A549 treated with ZK216348 at 1 μM for 4 hours (cell line): ENCODE results near the gene ZNF140. TPM values are rescaled to one million over a fixed set of nuclear protein-coding genes. Genes with fewer than 3 reads are reported as not detected.

Experiments
- total RNA-seq: library from RNA; stranded (reverse); fragments of 200-300 nt; extraction: Qiagen RNA extraction; gene quantifications from 5 replicates; pipeline ENCODE4 v1.2.3, GENCODE V29; 2022; ENCODE audit warnings: low read depth

Gene ZNF140
- 8.0 to 11.6 TPM (median 8.4 TPM) in 5 replicates for total RNA-seq

DNA sequence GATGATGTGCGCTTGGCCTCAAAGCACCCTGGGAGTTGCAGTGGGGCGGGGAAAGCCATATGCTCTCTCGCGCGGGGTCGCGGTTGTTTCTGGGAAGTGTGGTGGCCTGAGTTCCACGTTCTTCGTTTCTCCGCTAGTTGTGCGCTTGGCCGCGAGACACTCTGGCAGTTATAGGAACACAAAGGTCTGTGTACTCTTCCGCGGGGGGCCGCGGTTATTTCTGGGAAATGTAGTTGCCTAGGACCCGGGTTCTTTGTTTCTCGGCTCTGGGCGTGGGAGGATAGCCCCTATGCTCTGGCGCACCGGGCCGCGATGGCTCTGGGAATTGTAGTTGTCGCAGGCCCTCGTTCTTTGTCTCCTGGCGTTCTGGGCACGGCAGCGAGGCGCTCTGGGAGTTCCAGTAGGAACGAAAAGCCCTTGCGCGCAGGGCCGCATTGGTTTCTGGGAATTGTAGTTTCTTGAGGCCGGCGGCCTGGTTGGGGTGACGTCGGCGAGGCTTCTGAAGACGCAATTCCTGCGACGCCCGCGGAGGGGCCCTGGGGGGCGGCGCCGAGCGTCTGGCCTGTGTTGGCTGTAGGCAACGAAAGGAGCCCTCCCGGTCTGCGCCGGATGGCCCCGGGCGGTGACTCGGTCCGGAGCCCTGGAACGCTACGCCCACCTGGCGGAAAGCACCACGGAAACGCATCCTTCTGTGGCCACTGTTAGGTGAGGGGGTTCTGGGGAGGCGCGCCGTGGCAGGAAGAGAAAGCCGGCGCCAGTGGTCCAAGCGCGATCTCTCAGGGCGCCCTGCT, at the start of gene ZNF140:
Gene ZNF140 (plus strand): TSS at position 556 of the 791 bp plus-strand sequence. CDS start 398 bp downstream, outside the sequence.

DNA sequence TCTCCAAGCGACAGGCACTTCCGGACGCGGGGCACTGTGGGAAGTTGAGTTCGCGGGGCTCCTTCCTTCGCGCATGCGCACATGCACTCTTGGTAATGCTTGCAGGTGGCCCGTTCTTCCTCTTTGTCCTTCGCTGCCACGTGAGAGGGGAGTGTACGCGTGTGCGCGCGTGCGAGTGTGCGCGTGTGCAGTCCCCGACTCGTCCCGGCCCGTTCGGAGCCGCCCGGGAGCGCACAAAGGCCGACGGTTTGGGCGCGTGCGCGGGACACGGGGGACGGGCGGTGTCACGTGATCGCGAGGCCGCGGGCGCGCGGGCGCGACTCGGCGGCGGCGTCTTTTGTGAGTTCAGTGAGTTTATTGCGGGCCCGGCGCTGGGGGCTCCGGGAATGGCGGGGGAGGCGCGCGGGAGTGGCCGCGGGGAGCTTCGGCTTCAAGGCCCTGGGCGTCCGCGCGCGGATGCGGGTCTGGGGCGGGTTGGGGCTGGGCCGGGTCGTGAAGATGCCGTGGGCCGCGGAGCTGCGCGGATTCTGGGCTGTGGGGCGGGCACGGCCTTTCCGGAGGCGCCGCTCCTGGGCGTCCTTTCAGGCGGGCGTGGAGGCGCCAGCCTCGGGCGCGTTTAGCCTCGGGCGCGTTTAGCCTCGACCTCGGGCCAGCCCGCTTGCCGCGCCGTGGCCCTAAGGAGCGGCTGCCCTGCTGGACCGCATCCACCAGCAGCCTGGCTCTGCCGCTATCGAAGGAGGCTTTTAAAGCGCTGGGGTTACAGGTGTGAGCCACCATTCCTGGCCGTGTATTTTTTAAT, 43.3 kb upstream of the ZNF140 start, which contains the start of gene ZNF84:
Gene ZNF84 (plus strand): TSS at position 303 of the 799 bp plus-strand sequence. CDS start 3,959 bp downstream, outside the sequence.

DNA sequence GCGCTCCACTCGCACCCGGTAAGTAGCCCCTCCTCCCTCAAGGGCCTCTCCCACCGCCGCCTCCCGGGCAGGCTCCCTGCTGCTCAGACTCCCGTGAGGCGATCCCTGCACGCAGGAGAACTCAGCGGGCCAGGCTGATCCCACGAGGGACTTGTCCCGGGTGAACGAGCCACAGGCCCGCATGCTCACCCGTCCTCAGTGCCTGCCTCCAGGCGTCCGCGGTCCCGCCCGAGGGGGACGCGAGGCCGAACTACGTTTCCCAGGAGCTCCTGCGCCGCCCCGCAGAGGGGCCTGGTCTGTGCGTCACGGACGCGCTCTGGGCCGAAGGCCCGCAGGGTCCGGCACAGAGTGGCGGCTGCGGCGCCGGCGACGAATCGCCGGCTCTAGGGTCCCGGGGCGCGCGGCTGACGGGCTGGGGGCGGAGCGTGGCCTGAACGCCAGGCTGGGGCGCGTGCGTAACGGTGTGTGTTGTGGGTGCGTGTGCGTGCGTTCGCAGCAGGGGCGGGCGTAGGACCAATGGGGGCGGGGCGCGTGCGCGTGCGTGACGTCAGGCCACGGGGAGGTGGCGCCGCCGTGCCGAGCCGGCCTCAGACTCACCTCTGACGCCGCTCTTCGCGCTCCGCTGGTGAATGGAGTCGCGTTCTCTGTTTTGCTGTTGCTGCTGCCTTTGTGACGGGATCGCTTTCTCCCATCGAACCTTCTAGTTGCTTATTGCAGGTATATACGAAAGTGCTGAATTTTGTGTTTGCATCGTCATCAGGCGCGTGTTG, 49.5 kb downstream of the ZNF140 start, which contains the start of the genes ZNF10 and ZNF891:
Gene ZNF10 (plus strand): TSS at position 590 of the 770 bp plus-strand sequence. CDS start 13,866 bp downstream, outside the sequence.
Gene ZNF891 (minus strand): TSS at position 237 of the 770 bp plus-strand sequence. CDS start 8,356 bp downstream, outside the sequence.

Other genes with a start within 250 kb of the ZNF140 start
- 19.9 to 26.7 TPM (median 21.7 TPM) in 5 replicates for gene CHFR, start 193.3 kb upstream of the ZNF140 start, total RNA-seq
- 2.4 to 4.3 TPM (median 3.8 TPM) in 5 replicates for gene ZNF605, start 124.6 kb upstream of the ZNF140 start, total RNA-seq
- 6.8 to 10.0 TPM (median 7.6 TPM) in 5 replicates for gene ZNF26, start 94.6 kb upstream of the ZNF140 start, total RNA-seq
- gene ZNF84, start 43.4 kb upstream of the ZNF140 start, total RNA-seq: 10.9 to 15.5 TPM (median 12.9 TPM) in 5 replicates
- gene ZNF891, start 49.4 kb downstream of the ZNF140 start, total RNA-seq: 0.24 to 0.41 TPM (median 0.40 TPM) in 5 replicates
- 1.1 to 3.4 TPM (median 1.6 TPM) in 5 replicates for gene ZNF10, start 49.7 kb downstream of the ZNF140 start, total RNA-seq
- 10.7 to 19.4 TPM (median 11.5 TPM) in 5 replicates for gene ZNF268, start 100.6 kb downstream of the ZNF140 start, total RNA-seq
- not detected in 5 replicates for gene ANHX, start 155.0 kb downstream of the ZNF140 start, total RNA-seq